Neuronal stem cell (in vitro differentiated cells): Measurements from ENCODE around the gene INHBB.

Source experiments
- DNase-seq: peaks from one replicate; pipeline ENCODE4 v3.0.0-alpha.2; 2013; ENCODE audit warnings: low spot score
- H2AFZ ChIP-seq: one replicate; pipeline ENCODE4 v1.6.1; 2013; ENCODE audit warnings: mild to moderate bottlenecking, low read length, inconsistent platforms
- H2AK5ac ChIP-seq: 2 replicates; pipeline ENCODE4 v1.6.1; 2013; ENCODE audit warnings: low read depth, mild to moderate bottlenecking, inconsistent platforms, low read length, moderate library complexity, mixed read lengths
- H2BK120ac ChIP-seq: 2 replicates; pipeline ENCODE4 v1.6.1; 2013; ENCODE audit warnings: low read depth, mild to moderate bottlenecking, inconsistent platforms, low read length, moderate library complexity, mixed read lengths
- H2BK12ac ChIP-seq: one replicate; pipeline ENCODE4 v1.6.1; 2013; ENCODE audit warnings: low read length, inconsistent platforms
- H2BK15ac ChIP-seq: 2 replicates; pipeline ENCODE4 v1.6.1; 2013; ENCODE audit warnings: mild to moderate bottlenecking, low read length, inconsistent platforms, mixed read lengths
- H2BK5ac ChIP-seq: one replicate; pipeline ENCODE4 v1.6.1; 2013; ENCODE audit warnings: inconsistent platforms, mild to moderate bottlenecking, low read length, moderate library complexity
- H3K14ac ChIP-seq: one replicate; pipeline ENCODE4 v1.6.1; 2013; ENCODE audit warnings: low read length, inconsistent platforms
- H3K18ac ChIP-seq: 2 replicates; pipeline ENCODE4 v1.6.1; 2013; ENCODE audit warnings: low read length, inconsistent platforms
- H3K23ac ChIP-seq: 2 replicates; pipeline ENCODE4 v1.6.1; 2013; ENCODE audit warnings: low read depth, mild to moderate bottlenecking, mixed read lengths, low read length, inconsistent platforms; ENCODE audit not compliant: poor library complexity
- H3K27ac ChIP-seq: replicated peaks from 3 replicates; pipeline ENCODE4 v1.5.1; 2013; ENCODE audit warnings: low read length, inconsistent platforms
- H3K27me3 ChIP-seq, 3 experiments: 2 replicates each; pipeline ENCODE4 v1.6.1; 2013; ENCODE audit warnings: low read length in 3 of 3, mild to moderate bottlenecking in 2 of 3, inconsistent platforms in 1 of 3, low read depth in 1 of 3, mixed read lengths in 1 of 3, moderate library complexity in 1 of 3; ENCODE audit not compliant: control insufficient read depth in 3 of 3, insufficient read depth in 3 of 3
- H3K36me3 ChIP-seq, 2 donors: replicated peaks in 1 of 2; 2 replicates each; pipeline ENCODE4 v1.6.1; 2013; ENCODE audit warnings: low read length in 2 of 2; ENCODE audit not compliant: control insufficient read depth in 2 of 2, insufficient read depth in 2 of 2
- H3K4ac ChIP-seq: 2 replicates; pipeline ENCODE4 v1.6.1; 2013; ENCODE audit warnings: inconsistent platforms, mild to moderate bottlenecking, low read length, moderate library complexity
- H3K4me1 ChIP-seq, 2 donors: 1 replicate in 1 of 2; 2 replicates in 1 of 2; pipeline ENCODE4 v1.6.1; 2013; ENCODE audit warnings: low read length in 2 of 2, low read depth in 1 of 2; ENCODE audit not compliant: control insufficient read depth in 2 of 2, insufficient read depth in 1 of 2
- H3K4me2 ChIP-seq: one replicate; pipeline ENCODE4 v1.6.1; 2013; ENCODE audit warnings: mild to moderate bottlenecking, low read length, inconsistent platforms; ENCODE audit not compliant: insufficient read depth, poor library complexity, severe bottlenecking
- H3K4me3 ChIP-seq, 2 donors: 2 replicates each; pipeline ENCODE4 v1.5.1; 2013; ENCODE audit warnings: low read length in 2 of 2, mild to moderate bottlenecking in 2 of 2, inconsistent platforms in 1 of 2, moderate library complexity in 1 of 2
- H3K79me1 ChIP-seq: one replicate; pipeline ENCODE4 v1.6.1; 2013; ENCODE audit warnings: low read depth, mild to moderate bottlenecking, inconsistent platforms, low read length, moderate library complexity
- H3K9ac ChIP-seq: one replicate; pipeline ENCODE4 v1.6.1; 2013; ENCODE audit warnings: mild to moderate bottlenecking, low read depth, low read length, inconsistent platforms; ENCODE audit not compliant: poor library complexity
- H3K9me3 ChIP-seq, 2 donors: replicated peaks in 1 of 2; 2 replicates each; pipeline versions ENCODE3 to v1.6.1; 2013; ENCODE audit warnings: low read length in 2 of 2, mild to moderate bottlenecking in 2 of 2, inconsistent platforms in 1 of 2, low read depth in 1 of 2, mixed read lengths in 1 of 2, moderate library complexity in 1 of 2; ENCODE audit not compliant: control insufficient read depth in 2 of 2, insufficient read depth in 1 of 2
- H4K8ac ChIP-seq: one replicate; pipeline ENCODE4 v1.6.1; 2013; ENCODE audit warnings: low read depth, mild to moderate bottlenecking, inconsistent platforms, low read length, moderate library complexity
- H4K91ac ChIP-seq: one replicate; pipeline ENCODE4 v1.6.1; 2013; ENCODE audit warnings: low read length, low read depth, mild to moderate bottlenecking, inconsistent platforms; ENCODE audit not compliant: poor library complexity
- WGBS, 2 donors: extraction: QIAGEN DNeasy Blood & Tissue Kit; methylation state at CpG; one replicate each; pipeline ENCODE4 v1.1.7; 2013; ENCODE audit warnings: missing lambda C conversion rate in 2 of 2, mixed read lengths in 1 of 2; ENCODE audit not compliant: insufficient read length in 2 of 2, insufficient replicate concordance in 1 of 2; ENCODE audit errors: extremely low coverage in 2 of 2; 5-methylcytosine and 5-hydroxymethylcytosine counted together

Gene INHBB

GRCh38 chr2:120338015-120338414, 7.9 kb upstream of the INHBB start:
- Histone ChIP-seq H3K4me2 (no peak overlapping the region), H3K4me1 (no peaks in the 10 kb centered on the region), H3K27ac (no peak overlapping the region), H2BK120ac (no peak overlapping the region), H3K4me3 (no peak overlapping the region), H2AFZ (no peak overlapping the region), H2BK5ac (no peak overlapping the region), H4K8ac (no peak overlapping the region), H2BK15ac (no peak overlapping the region), H3K9me3 (no peaks in the 10 kb centered on the region), H3K27me3 (peaks cover 6 to 60% (median 20%) of the 10 kb centered on the region in 3 experiments), H2AK5ac (no peak overlapping the region), H3K4ac (no peak overlapping the region), H3K18ac (no peak overlapping the region), H3K23ac (no peak overlapping the region), H3K79me1 (no peaks in the 10 kb centered on the region), H4K91ac (no peak overlapping the region), H2BK12ac (no peak overlapping the region), H3K9ac (no peak overlapping the region), H3K36me3 (no peaks in the 10 kb centered on the region), H3K14ac (no peak overlapping the region)
- WGBS, 2 donors, result no CpG with 5 or more reads among the region's 1 CpG
- no peak for DNase-seq

- Histone ChIP-seq H4K91ac (no peak overlapping the region), H3K27me3 (peaks cover 36 to 92% (median 58%) of the 10 kb centered on the region in 3 experiments), H3K14ac (no peak overlapping the region), H3K4me3 (no peak overlapping the region), H3K4ac (no peak overlapping the region), H3K79me1 (peaks cover 3% of the 10 kb centered on the region), H3K18ac (no peak overlapping the region), H4K8ac (no peak overlapping the region), H3K4me1 (peaks cover 3 to 8% of the 10 kb centered on the region in 2 donors), H3K4me2 (no peak overlapping the region), H2BK12ac (no peak overlapping the region), H2AK5ac (peak overlapping the region; percentile 74), H3K36me3 (no peaks in the 10 kb centered on the region), H3K9ac (no peak overlapping the region), H2BK5ac (no peak overlapping the region), H2BK120ac (no peak overlapping the region), H3K27ac (no peak overlapping the region), H2BK15ac (peak overlapping the region; percentile 78), H2AFZ (no peak overlapping the region), H3K9me3 (peaks cover 0 to 2% of the 10 kb centered on the region in 2 donors), H3K23ac (no peak overlapping the region)
- DNase-seq, result no peak
- no CpG with 5 or more reads among the region's 7 CpGs for WGBS, 2 donors
These were observed 4.0 kb upstream of the INHBB start for GRCh38 chr2:120341977-120342376.

GRCh38 chr2:120342446-120342845, 3.5 kb upstream of the INHBB start:
- H2BK120ac ChIP-seq, result peak overlapping the region; percentile 39
- H2BK12ac ChIP-seq, result no peak overlapping the region

GRCh38 chr2:120343100-120343432, 2.9 kb upstream of the INHBB start:
- Histone ChIP-seq H3K4me2 (no peak overlapping the region), H2BK12ac (no peak overlapping the region), H2BK5ac (no peak overlapping the region), H3K27ac (no peak overlapping the region), H2AFZ (peak overlapping the region; percentile 75), H2AK5ac (no peak overlapping the region), H4K8ac (no peak overlapping the region), H3K23ac (no peak overlapping the region), H3K9me3 (peaks cover 0 to 2% of the 10 kb centered on the region in 2 donors), H3K9ac (no peak overlapping the region), H3K4ac (no peak overlapping the region), H3K27me3 (peaks cover 39 to 94% (median 69%) of the 10 kb centered on the region in 3 experiments), H3K36me3 (no peaks in the 10 kb centered on the region), H3K79me1 (peaks cover 3% of the 10 kb centered on the region), H3K4me3 (no peak overlapping the region), H3K14ac (no peak overlapping the region), H3K18ac (peak overlapping the region; percentile 2), H2BK120ac (no peak overlapping the region), H3K4me1 (peaks cover 10 to 11% of the 10 kb centered on the region in 2 donors), H2BK15ac (no peak overlapping the region), H4K91ac (no peak overlapping the region)
- WGBS, 2 donors, result no CpG with 5 or more reads among the region's 5 CpGs
- DNase-seq, result no peak

More at GRCh38 chr2:120342446-120342845, 3.5 kb upstream of the INHBB start:
- peak overlapping the region; percentile 74 for H2AK5ac ChIP-seq
- DNase-seq, result no peak
- no peak overlapping the region for H3K9ac ChIP-seq
- H3K79me1 ChIP-seq, result peaks cover 3% of the 10 kb centered on the region
- H3K14ac ChIP-seq, result no peak overlapping the region
- no peak overlapping the region for H3K4me2 ChIP-seq
- H2BK15ac ChIP-seq, result peak overlapping the region; percentile 78
- no peak overlapping the region for H3K18ac ChIP-seq
- peaks cover 5 to 9% of the 10 kb centered on the region in 2 donors for H3K4me1 ChIP-seq
- no peak overlapping the region for H3K27ac ChIP-seq
- H4K91ac ChIP-seq, result no peak overlapping the region
- H3K4me3 ChIP-seq, result no peak overlapping the region
- no peak overlapping the region for H4K8ac ChIP-seq
- no peak overlapping the region for H2AFZ ChIP-seq
- no CpG with 5 or more reads among the region's 7 CpGs for WGBS, 2 donors
- no peak overlapping the region for H3K4ac ChIP-seq
- no peaks in the 10 kb centered on the region for H3K36me3 ChIP-seq
- no peak overlapping the region for H2BK5ac ChIP-seq
- H3K27me3 ChIP-seq, result peaks cover 36 to 91% (median 63%) of the 10 kb centered on the region in 3 experiments
- H3K9me3 ChIP-seq, result peaks cover 0 to 2% of the 10 kb centered on the region in 2 donors
- peak overlapping the region; percentile 58 for H3K23ac ChIP-seq
